Fibroblast of mammary gland (primary cell): Measurements from ENCODE around the gene GPR153.

Source experiments
- DNase-seq: peaks from one replicate; pipeline ENCODE4 v3.0.0-alpha.2; 2010; ENCODE audit warnings: low read depth
- H3K4me3 ChIP-seq: 2 replicates; pipeline ENCODE4 v1.5.1; 2011; ENCODE audit warnings: low read depth, mild to moderate bottlenecking, low read length, moderate library complexity; ENCODE audit not compliant: control insufficient read depth
- CTCF ChIP-seq: conservative IDR thresholded peaks from 2 replicates; pipeline ENCODE4 v1.5.1; 2011; ENCODE audit warnings: low read depth, low read length, inconsistent platforms; ENCODE audit not compliant: control insufficient read depth, insufficient read depth

Gene GPR153

DNA sequence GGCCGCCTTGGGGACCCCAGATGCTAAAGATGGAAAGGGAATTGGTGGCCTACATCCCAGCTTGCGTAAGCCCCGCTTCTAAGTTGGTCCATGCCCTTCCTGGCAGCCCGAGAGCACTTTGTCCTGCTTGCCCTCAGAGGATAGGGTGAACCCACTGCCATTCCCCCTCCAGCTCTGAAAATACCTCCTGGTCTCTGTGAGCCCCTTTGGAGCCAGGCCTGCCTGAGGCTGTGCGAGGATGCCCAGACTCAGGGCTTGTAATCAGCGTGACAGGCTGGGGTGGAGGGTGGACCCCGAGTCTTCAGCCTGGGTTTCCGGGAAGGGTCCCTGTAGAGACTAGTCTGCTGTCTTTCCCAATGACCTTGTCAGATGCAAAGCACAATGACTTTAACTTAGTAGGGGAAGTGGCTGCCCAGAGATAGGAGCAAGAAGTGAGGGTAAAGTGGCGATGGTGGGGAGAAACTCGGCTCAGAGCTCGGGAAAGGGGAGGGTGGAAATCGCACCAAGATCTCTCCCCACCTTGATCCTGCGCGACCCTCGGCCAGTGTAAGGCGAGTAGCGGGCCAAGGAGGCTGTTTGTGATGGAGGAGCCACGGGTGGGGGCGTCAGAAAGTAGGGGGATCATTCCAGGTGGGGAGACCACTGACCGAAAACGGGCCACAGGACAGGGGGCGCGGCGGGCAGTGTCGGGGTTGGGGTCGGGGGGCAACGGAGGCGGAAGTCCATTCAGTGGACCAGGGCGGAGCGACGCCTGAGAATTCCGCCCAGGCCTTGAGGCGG, 19.6 kb downstream of the GPR153 start:
- H3K4me3 ChIP-seq: no peak overlapping the region
- DNase-seq: no peak
- no peak for TF ChIP-seq CTCF

GRCh38 chr1:6239950-6240768, 20.7 kb downstream of the GPR153 start:
- no peak overlapping the region for H3K4me3 ChIP-seq
- peak; percentile 82 for DNase-seq
- no peak for TF ChIP-seq CTCF

DNA sequence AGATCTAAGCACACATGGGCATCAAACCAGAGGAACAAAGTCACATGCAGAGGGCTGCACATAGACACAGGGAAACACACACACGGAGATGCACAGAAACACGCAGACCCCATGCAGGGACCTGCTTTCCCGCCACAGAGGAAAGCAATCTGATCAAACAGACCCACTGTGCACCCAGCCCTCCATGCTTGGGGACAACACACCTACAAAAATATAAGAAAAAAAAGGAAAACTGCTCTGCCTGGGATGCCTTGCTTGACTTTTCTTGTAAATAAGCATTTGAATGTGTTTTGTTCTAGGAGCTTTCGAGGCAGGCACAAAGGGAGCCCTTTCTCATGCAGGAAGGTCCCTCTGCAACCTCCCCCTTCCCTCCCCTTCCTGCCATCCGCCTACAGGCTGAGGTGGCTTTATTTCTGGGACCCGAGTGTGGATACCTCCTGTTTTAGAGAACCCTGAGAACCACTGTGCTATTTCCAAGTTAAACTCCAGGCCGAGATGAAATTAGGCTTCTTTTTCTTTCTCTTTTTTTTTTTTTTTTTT, 21.6 kb downstream of the GPR153 start:
- TF ChIP-seq CTCF: no peak
- no peak for DNase-seq
- no peak overlapping the region for H3K4me3 ChIP-seq

GRCh38 chr1:6237093-6237492, 23.8 kb downstream of the GPR153 start:
- no peak for DNase-seq
- no peak overlapping the region for H3K4me3 ChIP-seq
- TF ChIP-seq CTCF: no peak

GRCh38 chr1:6235296-6235677, 25.6 kb downstream of the GPR153 start:
- peak overlapping the region; percentile 80 for H3K4me3 ChIP-seq
- DNase-seq: no peak
- no peak for TF ChIP-seq CTCF

DNA sequence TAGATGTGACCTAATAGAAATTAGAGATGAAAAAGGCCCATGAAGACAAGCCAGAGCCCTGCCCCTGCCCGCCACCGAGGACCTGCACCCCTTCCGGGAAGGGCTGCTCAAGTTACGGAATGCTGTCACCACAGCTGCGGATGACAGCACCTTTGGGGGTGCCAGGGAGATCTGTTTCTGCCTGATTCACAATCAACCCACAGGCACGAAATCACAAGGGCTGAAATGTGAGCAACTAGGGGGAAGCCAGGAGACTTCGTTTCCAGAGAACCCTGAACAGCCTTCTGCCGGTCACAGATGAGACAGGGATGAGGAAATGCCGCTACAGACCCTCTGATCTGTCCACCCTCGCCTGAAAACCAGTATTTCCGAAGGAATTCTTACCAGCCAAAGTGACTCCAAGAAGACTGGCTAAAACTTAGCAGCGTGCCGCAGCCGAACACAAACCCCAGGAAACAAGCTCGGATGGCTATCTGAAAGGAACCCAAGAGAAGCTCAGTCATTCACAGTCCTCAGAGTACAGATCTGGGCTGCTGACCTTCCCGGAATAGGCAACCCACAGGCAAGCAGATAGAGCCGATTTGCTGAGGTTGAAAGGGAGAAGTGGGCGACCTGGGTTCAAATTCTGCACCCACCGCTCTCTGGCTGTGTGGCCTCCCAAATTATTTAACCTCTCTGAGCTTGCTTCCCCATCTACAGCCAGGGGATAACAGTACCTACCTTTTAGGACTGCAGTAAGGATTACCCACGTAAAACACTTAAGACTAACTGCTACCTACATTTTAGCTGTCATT, 26.2 kb downstream of the GPR153 start:
- TF ChIP-seq CTCF: no peak
- peak; percentile 24 for DNase-seq
- peak overlapping the region; percentile 80 for H3K4me3 ChIP-seq
